Esophagus mucosa (tissue), 1 donor: Measurements from ENCODE around the gene TPI1. TPM values are rescaled to one million over a fixed set of nuclear protein-coding genes. Genes with fewer than 3 reads are reported as not detected.
"Not testable (repeated sequence)": the region's sequence is repeated elsewhere in the genome, so short reads cannot be mapped to it uniquely, and the experiment has no call there.

Experiments used
- ATAC-seq: fragments of 200-7000 bp; cut with Tn5 transposase; one replicate; pipeline ENCODE4 v1.9.1; 2020
- total RNA-seq: library from RNA; stranded (reverse); gene quantifications from one replicate; pipeline ENCODE4 v1.2.4, GENCODE V29; 2023
- donor health status: DM: yes; HTN: yes; CAD: no.

TPI1 gene
- total RNA-seq, 1 donor from 2014 or later = 629 TPM

DNA sequence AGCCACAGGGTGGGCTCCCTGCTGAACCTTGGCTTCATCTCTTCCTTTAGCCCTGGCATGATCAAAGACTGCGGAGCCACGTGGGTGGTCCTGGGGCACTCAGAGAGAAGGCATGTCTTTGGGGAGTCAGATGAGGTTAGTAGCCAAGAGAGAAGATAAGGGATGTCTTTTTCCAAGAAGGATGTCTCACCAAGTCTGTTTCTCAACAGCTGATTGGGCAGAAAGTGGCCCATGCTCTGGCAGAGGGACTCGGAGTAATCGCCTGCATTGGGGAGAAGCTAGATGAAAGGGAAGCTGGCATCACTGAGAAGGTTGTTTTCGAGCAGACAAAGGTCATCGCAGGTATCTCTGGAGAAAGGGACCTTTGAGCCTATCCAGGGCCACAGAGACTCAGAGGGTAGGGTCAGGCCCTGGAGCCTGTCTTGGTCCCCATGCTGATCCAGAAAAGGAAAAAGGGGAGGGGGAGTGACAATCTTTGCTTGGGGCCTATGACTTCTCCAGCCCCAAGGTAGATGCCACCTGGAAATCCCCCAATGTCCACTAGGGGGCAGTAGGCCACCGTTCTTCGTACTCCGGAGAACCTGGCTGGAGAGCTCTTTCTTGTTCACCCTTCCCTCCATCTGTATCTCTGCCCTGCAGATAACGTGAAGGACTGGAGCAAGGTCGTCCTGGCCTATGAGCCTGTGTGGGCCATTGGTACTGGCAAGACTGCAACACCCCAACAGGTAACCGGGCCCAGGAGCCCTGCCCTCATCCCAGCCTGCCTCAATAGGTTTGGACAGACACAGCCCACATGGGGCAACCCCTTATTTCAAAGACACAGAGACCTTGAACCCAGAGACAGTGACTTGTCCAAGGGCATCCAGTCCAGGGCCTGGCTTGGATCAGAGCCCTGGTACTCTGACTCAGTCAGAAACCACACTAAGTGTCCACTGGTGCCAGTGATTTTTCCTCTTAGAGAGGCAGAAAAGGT is 2.0 kb downstream of the TPI1 start:
- ATAC-seq = no peak

DNA sequence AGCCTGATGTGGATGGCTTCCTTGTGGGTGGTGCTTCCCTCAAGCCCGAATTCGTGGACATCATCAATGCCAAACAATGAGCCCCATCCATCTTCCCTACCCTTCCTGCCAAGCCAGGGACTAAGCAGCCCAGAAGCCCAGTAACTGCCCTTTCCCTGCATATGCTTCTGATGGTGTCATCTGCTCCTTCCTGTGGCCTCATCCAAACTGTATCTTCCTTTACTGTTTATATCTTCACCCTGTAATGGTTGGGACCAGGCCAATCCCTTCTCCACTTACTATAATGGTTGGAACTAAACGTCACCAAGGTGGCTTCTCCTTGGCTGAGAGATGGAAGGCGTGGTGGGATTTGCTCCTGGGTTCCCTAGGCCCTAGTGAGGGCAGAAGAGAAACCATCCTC is 3.0 kb downstream of the TPI1 start:
- ATAC-seq = not testable (repeated sequence)

DNA sequence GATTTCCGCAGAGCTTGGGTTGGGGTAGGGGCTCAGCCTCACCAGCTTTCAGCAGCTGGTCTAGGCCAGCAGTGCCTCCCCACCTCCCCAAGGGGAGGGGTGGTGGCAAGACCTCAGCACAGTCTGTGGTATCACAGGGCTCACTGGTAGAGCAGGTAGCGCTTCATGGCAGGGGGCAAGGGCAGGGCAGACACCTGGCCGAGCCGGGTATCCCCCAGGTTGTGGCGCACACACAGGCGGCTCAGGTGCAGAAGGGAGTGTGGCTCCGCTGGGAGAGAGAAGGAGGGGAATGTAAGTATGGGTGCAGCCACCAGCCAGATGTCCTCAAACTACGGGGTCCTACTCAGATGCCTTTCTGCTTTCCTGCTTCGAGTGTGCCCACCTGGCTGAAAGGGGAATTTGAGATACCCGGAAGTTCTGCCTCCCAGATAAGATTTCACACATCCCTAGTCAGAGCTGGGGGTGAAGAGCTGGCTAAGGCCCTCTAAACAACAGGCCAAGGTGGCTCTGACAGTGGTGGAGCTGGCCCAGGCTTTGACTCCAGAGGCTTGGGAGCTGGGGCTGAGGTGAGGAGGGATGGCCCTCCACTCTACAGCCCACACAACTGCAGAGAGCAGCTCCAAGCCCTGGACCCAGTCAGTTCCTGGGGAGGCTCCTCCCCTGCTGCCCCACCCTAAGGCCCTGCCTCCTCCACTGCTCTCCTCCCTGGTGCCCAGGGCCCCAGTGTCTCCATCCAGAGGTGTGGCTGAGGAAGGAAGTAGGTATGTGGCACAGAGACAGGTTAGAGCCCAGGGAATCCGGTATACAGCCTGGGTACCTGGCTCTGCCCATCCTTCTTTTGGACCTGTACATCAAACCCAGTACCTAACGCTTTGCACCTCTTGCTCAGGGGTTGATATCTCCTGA is 4.0 kb downstream of the TPI1 start:
- peak; percentile 53 for ATAC-seq

DNA sequence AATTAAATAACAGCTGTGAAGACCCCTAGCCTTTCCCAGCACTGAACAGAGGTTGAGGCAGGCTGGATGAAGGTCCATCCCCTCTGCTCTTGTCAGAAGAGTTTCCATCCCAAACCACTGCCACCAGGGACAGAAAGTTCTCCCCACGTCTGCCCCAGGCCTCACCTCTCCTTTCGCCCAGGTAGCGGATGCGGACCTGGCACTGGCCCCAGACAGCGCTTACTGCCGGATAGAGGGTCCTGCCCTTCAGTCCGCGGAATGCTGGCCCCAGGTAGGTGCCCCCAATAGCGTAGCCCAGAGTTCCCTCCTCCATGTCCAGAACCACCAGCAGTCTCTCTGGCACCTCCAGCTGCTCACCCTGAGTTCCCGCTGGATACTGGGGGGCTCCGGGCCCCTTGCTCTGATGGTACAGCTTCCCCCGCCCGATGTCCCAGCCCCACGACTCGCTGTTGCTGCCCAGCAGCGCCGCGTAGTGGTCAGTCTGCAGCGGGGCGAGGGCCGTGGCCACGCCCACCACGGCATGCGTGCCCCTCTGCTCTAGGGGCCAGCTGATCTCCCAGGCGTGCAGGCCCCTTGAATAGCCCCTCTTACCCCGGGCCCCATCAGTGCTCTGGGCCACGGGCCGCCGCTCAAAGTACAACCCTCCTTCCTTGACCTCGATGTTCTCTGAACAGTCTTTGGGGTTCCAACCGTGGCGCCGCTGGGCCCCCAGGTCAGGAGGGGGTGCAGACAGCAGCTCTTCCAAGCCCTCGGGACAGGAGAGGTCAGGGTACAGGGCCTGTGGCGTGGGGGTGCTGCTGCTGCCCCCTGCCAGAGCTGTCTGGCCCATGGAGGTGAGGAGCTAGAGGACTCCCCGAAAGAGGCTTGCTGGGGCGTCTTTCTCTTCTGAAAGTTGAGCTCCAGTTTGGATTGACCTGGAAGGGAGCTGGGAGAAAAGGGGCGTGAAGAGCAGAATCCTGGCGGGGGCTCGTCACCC is 5.0 kb downstream of the TPI1 start:
- peak; percentile 60 for ATAC-seq

DNA sequence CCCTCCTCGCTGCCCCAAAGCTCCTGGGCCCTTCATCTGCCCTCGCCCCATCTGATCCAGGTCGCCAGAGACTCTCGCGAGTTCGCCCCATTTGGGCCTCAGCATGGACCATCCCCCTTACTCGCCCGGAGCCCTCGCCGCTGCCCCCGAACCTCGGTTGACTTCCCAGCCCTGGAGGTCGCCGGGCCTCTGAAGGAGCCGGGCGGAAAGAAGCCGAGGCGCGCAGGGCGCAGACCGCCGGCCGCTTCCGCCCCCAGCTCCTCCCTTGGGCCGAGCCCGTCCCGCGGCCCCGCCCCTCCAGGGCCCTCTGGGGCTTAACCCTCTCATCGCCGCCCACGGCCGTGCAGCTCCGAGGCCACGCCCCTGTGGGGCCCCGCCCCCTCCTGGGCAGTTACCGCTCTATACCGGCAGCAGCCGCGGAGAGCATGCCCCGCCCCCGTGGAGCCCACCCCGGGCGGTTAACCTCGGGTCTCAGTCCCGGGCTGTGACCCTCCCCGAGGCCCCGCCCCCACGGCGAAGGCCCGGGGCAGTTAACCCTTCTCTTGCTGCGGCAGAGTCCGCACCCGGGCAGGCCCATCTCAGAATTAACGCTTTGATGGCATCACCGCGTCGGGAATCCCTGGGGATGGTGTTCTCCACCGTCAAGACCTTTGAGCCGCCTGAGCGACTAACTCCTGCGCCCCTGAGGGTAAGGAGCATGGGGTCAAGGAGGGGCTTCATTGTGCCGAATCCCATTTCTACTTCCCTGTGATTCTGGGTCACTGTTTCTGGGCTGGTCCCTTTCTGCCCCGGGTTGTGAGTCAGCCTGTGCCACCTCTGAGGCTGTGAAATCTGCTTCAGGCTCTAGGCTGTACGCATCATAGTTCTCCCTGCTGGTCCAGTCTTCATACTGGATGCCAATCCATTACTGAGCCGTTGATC is 6.0 kb downstream of the TPI1 start, which contains the start of gene SPSB2:
TSS of gene SPSB2 (minus strand) at position 210 of the 921 bp plus-strand sequence. CDS start 402 bp downstream, outside the sequence.
- ATAC-seq = peak; percentile 90

DNA sequence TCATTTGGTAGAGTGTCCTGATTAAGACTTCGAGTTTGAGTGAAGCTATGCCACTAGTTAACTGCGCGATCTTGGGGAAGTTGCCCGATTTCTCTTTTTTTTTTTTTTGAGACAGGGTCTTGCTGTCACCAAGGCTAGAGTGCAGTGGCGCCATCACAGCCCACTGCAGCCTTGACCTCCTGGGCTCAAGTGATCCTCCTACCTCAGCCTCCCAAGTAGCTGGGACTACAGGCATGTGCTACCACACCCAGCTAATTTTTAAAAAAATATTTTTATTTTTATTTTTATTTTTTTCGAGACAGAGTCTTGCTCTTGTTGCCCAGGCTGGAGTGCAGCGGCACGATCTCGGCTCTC is 6.7 kb downstream of the TPI1 start:
- not testable (repeated sequence) for ATAC-seq

DNA sequence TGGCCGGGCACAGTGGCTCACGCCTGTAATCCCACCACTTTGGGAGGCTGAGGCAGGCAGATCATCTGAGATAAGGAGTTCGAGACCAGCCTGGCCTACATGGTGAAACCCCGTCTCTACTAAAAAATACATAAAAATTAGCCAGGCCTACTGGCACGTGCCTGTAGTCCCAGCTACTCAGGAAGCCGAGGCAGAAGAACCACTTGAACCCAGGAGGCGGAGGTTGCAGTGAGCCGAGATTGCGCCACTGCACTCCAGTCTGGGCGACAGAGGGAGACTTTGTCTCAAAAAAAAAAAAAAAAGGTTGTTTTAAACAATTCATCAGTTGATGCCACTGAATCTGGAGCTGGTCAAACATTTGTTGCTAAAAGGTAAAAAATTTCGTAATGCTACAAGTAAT is 12.5 kb downstream of the TPI1 start:
- ATAC-seq = not testable (repeated sequence)

DNA sequence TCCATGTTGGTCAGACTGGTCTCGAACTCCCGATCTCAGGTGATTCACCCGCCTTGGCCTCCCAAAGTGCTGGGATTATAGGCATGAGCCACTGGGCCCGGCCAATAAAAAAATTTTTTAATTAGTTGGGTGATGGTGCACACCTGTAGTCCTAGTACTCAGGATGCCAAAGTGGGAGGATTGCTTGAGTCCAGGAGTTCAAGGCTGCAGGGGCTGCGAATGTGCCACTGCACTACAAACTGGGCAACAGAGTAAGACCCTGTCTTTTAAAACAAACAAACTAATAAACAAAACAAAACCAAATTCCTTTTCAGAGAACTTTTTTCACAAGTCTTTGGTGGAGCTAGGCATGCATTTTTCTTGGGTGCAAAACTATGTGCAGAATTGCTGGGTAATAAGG is 15.9 kb downstream of the TPI1 start:
- ATAC-seq = no peak

DNA sequence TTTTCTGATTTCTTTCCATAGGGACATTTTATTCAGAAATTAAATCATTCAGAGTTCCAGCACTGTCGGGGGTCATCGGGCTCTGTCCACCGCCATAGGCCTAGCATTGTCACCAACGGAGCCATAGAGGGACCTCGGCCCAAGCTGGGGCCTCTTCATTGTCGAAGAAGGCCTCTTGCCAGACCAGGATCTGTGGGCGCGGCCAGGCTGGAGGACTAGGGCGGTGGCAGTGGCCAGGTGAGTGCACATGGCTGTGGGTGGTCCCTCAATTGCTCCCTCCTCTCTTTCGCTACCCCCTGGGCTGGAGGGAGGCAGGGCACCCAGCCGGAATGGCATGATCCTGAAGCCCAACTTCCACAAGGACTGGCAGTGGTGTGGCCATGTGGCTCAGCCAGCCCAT is 16.4 kb downstream of the TPI1 start:
- no peak for ATAC-seq

DNA sequence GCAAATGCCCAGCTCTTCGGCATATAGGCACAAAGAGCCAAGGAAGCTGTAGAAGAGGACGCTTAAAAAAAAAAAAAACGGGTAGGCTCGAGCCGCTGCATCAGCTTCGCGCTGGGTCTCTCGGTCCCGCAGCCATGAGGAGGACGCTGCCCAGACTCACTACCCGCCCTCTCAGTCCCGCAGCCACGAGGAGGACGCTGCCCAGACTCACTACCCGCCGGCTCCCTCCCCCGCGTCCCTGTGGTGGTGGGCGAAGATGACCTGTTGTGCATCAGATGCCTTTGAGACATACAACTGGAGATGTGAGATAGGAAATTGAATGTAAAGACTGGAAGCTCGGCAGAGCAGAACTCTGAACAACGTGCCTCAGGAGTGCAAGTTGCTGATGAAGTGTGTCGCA is 17.2 kb downstream of the TPI1 start:
- ATAC-seq = no peak

DNA sequence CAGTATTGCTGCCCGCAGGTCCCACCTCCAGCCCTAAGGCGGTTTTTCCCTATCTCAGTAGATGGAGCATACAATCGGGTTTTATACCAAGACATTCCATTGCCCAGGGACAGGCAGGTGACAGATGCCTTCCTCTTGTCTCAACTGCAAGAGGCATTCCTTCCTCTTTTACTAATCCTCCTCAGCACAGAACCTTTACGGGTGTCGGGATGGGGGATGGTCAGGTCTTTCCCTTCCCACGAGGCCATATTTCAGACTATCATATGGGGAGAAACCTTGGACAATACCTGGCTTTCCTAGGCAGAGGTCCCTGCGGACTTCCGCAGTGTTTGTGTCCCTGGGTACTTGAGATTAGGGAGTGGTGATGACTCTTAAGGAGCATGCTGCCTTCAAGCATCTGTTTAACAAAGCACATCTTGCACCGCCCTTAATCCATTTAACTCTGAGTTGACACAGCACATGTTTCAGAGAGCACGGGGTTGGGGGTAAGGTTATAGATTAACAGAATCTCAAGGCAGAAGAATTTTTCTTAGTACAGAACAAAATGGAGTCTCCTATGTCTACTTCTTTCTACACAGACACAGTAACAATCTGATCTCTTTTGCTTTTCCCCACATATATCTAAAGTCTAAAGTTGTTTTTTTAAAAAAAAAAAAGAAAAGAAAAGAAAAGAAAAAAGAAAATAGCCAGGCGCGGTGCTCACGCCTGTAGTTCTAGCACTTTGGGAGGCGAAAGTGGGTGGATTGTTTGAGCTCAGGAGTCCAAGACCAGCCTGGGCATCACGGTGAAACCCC is 19.1 kb downstream of the TPI1 start:
- ATAC-seq = not testable (repeated sequence)

DNA sequence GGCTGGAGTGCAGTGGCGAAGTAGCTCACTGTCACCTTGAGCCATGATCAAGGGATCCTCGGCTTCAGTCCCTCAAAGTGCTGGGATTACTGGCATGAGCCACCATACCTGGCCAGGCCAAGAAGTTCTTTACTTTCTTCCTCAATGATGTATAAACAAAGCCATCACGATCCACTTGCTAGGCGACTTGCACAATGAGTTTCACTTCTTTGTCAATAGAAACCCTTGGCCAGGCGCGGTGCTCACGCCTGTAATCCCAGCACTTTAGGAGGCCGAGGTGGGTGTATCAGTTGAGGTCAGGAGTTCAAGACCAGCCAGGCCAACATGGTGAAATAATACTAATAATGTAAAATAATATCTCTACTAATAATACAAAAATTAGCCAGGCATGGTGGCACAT is 20.1 kb downstream of the TPI1 start:
- ATAC-seq = no peak

DNA sequence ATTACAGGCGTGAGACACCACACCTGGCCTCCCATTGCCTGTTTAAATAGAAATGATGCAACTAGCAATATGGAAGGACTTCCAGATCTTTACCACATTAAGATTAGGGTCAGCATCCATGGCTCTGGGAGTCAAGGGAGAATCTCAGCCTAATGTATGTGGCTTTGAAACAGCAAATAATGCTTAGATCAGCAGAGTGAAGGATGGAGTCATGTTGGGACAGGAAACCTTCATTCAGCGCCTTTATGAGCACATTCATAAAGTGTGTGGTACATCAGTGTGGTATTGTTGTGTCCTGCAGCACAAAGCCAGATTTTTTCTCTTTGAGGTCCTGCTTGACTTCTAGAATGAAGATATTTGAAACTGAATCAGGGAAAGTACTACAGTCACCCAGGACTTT is 21.0 kb downstream of the TPI1 start:
- ATAC-seq = no peak

DNA sequence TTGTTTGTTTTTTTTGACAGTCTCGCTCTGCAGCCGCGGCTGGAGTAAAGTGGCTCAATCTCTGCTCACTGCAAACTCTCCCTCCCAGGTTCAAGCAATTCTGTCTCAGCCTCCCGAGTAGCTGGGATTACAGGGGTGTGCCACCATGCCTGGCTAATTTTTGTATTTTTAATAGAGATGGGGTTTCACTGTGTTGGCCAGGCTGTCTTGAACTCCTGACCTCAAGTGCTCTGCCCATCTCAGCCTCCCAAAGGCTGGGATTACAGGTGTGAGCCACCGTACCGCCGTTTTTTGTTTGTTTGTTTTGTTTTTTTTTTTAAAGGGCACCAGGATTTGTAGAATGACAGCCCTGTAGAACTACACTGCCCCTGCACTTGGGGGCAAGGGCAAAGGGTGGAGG is 21.5 kb downstream of the TPI1 start:
- ATAC-seq = not testable (repeated sequence)

DNA sequence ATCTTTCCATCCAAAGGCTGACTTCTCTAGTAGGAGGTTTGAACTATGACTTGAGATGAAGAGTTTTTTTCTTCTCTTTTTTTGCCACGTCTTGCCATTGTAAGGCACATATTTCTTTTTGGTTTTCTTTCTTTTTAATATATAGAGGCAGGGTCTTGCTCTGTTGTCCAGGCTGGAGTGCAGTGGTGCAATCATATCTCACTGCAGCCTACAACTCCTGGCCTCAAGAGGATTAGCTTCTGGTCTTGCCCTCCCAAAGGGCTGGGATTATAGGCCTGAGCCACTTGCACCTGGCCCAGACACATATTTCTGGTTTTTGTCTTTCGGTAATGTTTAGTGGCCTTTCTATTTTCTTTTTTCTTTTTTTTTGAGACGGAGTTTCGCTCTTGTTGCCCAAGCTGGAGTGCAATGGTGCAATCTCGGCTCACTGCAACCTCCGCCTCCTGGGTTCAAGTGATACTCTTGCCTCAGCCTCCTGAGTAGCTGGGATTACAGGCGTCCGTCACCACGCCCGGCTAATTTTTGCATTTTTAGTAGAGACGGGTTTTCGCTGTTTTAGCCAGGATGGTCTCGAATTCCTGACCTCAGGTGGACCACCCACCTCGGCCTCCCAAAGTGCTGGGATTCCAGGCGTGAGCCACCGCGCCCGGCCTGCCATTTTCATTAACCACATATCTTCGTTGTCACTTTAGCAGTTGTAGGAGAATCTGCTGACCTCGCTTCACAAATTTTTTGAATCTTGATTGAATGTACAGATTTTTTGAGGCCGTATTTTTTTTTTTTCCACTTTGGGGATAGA is 22.6 kb downstream of the TPI1 start:
- ATAC-seq = not testable (repeated sequence)

DNA sequence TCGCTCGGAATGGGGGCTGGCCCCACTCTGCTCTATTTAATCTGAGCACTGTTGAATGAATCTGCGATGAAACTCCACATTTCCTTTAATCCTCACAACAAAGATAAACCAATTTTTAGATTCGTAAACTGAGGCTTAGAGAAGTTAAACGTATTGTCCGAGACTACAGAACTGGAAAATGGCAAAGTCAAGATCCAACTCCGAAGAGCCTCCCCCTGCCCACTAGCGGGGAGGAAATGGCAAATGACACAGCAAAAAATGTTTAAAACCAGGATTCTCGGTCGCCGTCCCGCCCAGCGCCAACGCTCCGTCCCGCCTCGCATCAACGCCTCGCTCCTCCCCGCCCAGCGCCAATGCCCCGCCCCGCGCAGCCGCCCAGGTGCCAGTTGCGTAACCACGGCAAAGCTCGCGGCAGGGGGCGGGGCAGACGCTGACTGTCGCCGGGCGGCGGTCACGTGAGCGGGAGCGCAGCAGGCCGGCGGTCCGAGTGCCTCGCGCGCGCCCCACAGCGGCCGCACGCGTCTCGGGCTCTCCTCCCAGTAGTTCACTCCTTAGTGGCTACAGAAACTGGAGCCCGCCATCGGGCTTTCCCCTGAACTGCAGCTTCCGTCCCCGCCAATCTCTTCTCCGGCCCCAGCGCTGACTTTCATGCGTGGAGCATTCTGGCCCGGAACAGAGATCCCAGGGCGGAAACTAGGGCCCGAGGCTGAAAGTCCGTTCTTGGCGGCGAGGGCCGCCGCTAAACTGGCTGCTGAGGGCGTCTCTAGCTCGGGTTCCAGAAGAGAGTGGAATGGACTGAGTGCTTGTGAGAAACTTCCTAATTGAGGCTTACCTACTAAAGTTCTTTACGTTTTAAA is 23.7 kb downstream of the TPI1 start:
- ATAC-seq = peak; percentile 98

DNA sequence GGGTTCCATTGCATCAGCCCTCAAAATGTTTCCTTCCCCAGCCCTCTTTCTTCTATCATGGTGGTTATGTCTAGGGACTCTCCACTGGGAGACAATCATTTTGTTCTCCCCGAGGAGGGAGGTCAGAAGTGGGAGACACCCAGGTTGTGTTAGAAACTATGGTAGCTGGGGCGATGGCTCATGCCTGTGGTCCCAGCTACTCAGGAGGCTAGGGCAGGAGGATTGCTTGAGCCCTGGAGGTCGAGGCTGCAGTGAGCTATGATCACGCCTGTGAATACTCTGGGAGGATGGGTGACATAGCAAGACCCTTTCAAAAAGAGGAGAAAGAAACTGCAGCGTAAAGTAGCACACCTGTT is 24.3 kb downstream of the TPI1 start:
- peak; percentile 7 for ATAC-seq

DNA sequence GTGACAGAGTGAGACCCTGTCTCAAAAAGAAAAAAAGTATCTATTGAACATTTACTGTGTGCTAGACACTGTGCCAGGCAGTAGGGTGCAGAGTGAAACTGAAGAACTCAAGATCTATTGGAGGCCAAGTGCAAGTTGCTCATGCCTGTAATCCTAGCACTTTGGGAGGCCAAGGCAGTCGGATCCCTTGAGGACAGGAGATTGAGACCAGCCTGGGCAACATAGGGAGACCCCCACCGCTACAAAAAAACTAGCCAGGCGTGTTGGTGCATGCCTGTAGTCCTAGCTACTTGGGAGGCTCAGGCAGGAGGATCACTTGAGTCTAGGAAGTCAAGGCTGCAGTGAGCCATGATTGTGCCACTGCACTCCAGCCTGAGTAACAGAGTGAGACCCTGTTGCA is 25.4 kb downstream of the TPI1 start:
- ATAC-seq = not testable (repeated sequence)
